ENCODE results near the gene MSANTD4.
"Not testable (repeated sequence)": the region's sequence is repeated elsewhere in the genome, so short reads cannot be mapped to it uniquely, and the experiment has no call there.

Gene MSANTD4
- long read RNA-seq, donor 1, partial matches to known transcripts = 0 of 4 reads
- long read RNA-seq, donor 1, other reads (novel, unspliced or antisense) = 0 of 4 reads
- long read RNA-seq, donor 2, partial matches to known transcripts = 0 of 1 reads
- long read RNA-seq, donor 2, other reads (novel, unspliced or antisense) = 0 of 1 reads
- long read RNA-seq, donor 3, partial matches to known transcripts = 0 of 1 reads
- long read RNA-seq, donor 3, other reads (novel, unspliced or antisense) = 0 of 1 reads
- long read RNA-seq, donor 4, full-length matches to known transcripts = 5 of 10 reads
- long read RNA-seq, donor 4, partial matches to known transcripts = 5 of 10 reads
- long read RNA-seq, donor 4, other reads (novel, unspliced or antisense) = 0 of 10 reads
- long read RNA-seq, donor 5, partial matches to known transcripts = 0 of 2 reads
- long read RNA-seq, donor 5, other reads (novel, unspliced or antisense) = 0 of 2 reads
- long read RNA-seq, donor 6, full-length matches to known transcripts = 5 of 10 reads
- long read RNA-seq, donor 6, partial matches to known transcripts = 5 of 10 reads
- long read RNA-seq, donor 6, other reads (novel, unspliced or antisense) = 0 of 10 reads
- long read RNA-seq, donor 7, full-length matches to known transcripts = 6 of 16 reads
- long read RNA-seq, donor 7, partial matches to known transcripts = 5 of 16 reads
- long read RNA-seq, donor 7, other reads (novel, unspliced or antisense) = 5 of 16 reads
- long read RNA-seq, donor 8, full-length matches to known transcripts = 7 of 7 reads
- long read RNA-seq, donor 8, partial matches to known transcripts = 0 of 7 reads
- long read RNA-seq, donor 8, other reads (novel, unspliced or antisense) = 0 of 7 reads

- peak; percentile 94 for DNase-seq
Measured at GRCh38 chr11:106021967-106022794, at the start of gene MSANTD4. Gene MSANTD4 (minus strand): TSS chr11:106022240. CDS start chr11:106010917, 11,323 bp downstream.

GRCh38 chr11:106070606-106071005, 48.6 kb upstream of the MSANTD4 start:
- DNase-seq = no peak

- DNase-seq = no peak
Measured at GRCh38 chr11:106063009-106063408, 41.0 kb upstream of the MSANTD4 start.

- no peak for DNase-seq
Measured at GRCh38 chr11:106061954-106062949, 40.2 kb upstream of the MSANTD4 start.

- DNase-seq = no peak
Measured at GRCh38 chr11:106061249-106061784, 39.3 kb upstream of the MSANTD4 start.

- no peak for DNase-seq
Measured at GRCh38 chr11:106059617-106060016, 37.6 kb upstream of the MSANTD4 start.

GRCh38 chr11:106058377-106058776, 36.3 kb upstream of the MSANTD4 start:
- not testable (repeated sequence) for DNase-seq

- no peak for DNase-seq
Measured at GRCh38 chr11:106051103-106051502, 29.1 kb upstream of the MSANTD4 start.

- no peak for DNase-seq
Measured at GRCh38 chr11:106049727-106050476, 27.9 kb upstream of the MSANTD4 start.

GRCh38 chr11:106047631-106048030, 25.6 kb upstream of the MSANTD4 start:
- DNase-seq = no peak

- no peak for DNase-seq
Measured at GRCh38 chr11:106043540-106043939, 21.5 kb upstream of the MSANTD4 start.

- DNase-seq = no peak
Measured at GRCh38 chr11:106032861-106033260, 10.8 kb upstream of the MSANTD4 start.

- DNase-seq = no peak
Measured at GRCh38 chr11:106031936-106032335, 9.9 kb upstream of the MSANTD4 start.

GRCh38 chr11:106031202-106031810, 9.3 kb upstream of the MSANTD4 start:
- DNase-seq = no peak

GRCh38 chr11:106030609-106031008, 8.6 kb upstream of the MSANTD4 start:
- no peak for DNase-seq

- no peak for DNase-seq
Measured at GRCh38 chr11:106022795-106023275, 795 bp upstream of the MSANTD4 start.

- no peak for DNase-seq
Measured at GRCh38 chr11:106021181-106021966, 666 bp downstream of the MSANTD4 start.

GRCh38 chr11:106017093-106017492, 4.9 kb downstream of the MSANTD4 start:
- no peak for DNase-seq

- DNase-seq = no peak
Measured at GRCh38 chr11:106015066-106015465, 7.0 kb downstream of the MSANTD4 start.
